Adrenal gland (tissue), 12 donors: ENCODE data around the gene KIF26B. TPM values are rescaled to one million over a fixed set of nuclear protein-coding genes. Genes with fewer than 3 reads are reported as not detected.

Experiments used
- DNase-seq, 7 donors: peaks; one replicate each; pipeline ENCODE4 v3.0.0-alpha.2; 2019 to 2020
- H3K27ac ChIP-seq, 5 donors: fragments of 200-600 bp; sonication (generic) in 4 of 5; 1 replicate in 3 of 5; 2 replicates in 2 of 5; pipeline versions ENCODE4 v1.5.1 to v1.8.0; 2016 to 2020; ENCODE audit warnings: mild to moderate bottlenecking in 1 of 5
- H3K27me3 ChIP-seq: fragments of 200-600 bp; 2 replicates; pipeline ENCODE4 v1.8.0; 2021
- H3K36me3 ChIP-seq, 2 donors: fragments of 200-600 bp; replicated peaks in 1 of 2; 1 replicate in 1 of 2; 2 replicates in 1 of 2; pipeline versions ENCODE4 v1.5.1 to v1.8.0; 2018 to 2022
- H3K4me1 ChIP-seq, 2 donors: fragments of 200-600 bp; replicated peaks in 1 of 2; 1 replicate in 1 of 2; 2 replicates in 1 of 2; pipeline versions ENCODE4 v1.5.1 to v1.8.0; 2018 to 2021
- H3K4me3 ChIP-seq, 4 donors: fragments of 200-600 bp; sonication (generic) in 3 of 4; one replicate each; pipeline ENCODE4 v1.5.1; 2016 to 2018
- H3K9me3 ChIP-seq, 3 donors: fragments of 200-600 bp; sonication (generic) in 1 of 3; replicated peaks in 1 of 3; 1 replicate in 2 of 3; 2 replicates in 1 of 3; pipeline versions ENCODE4 v1.5.1 to v1.8.0; 2016 to 2021
- CTCF ChIP-seq, 6 experiments: fragments of 450-650 bp in 4 of 6; fragments of 200-600 bp in 2 of 6; sonication (generic) in 1 of 6; IDR thresholded peaks; 1 replicate in 5 of 6; 2 replicates in 1 of 6; pipeline versions ENCODE4 v1.5.1 to v1.8.0; 2016 to 2021; ENCODE audit warnings: antibody characterized with exemption in 6 of 6, mild to moderate bottlenecking in 2 of 6, moderate library complexity in 1 of 6
- POLR2A ChIP-seq, 2 donors: fragments of 450-650 bp; IDR thresholded peaks; one replicate each; pipeline ENCODE4 v1.6.1; 2017; ENCODE audit warnings: antibody characterized with exemption in 2 of 2, mild to moderate bottlenecking in 2 of 2, moderate library complexity in 1 of 2
- WGBS, 4 donors: extraction: QIAGEN DNeasy Blood & Tissue Kit in 2 of 4; methylation state at CpG; one replicate each; pipeline versions ENCODE4 v1.1.5 to v1.1.7; 2013 to 2017; 5-methylcytosine and 5-hydroxymethylcytosine counted together
- intact Hi-C, 2 donors: fragments of 100-400 bp; cut with DNase I; formaldehyde crosslinking; loops; one replicate each; pipeline versions ENCODE4 v1.14.1 to v1.15.0; 2022 to 2023
- polyA plus RNA-seq, 3 donors: library from polyadenylated mRNA; stranded (reverse); fragments of 200-250 nt in 2 of 3; fragments of 350-450 nt in 1 of 3; fragmentation: Illumina TruSeq in 1 of 3; extraction: RNeasy Lipid Tissue Mini Kit (QIAGEN cat#74804) in 1 of 3; gene quantifications; one replicate each; pipeline ENCODE4 v1.2.3, GENCODE V29; 2013 to 2014
- total RNA-seq, 9 donors: library from RNA; depleted of rRNA in 4 of 9; stranded (reverse); fragments of >200 nt in 4 of 9; fragments of 120-200 nt in 1 of 9; fragmentation: NEBNext Ultra II Directional in 1 of 9; extraction: Animal tissue kit (Norgen Biotek cat#: 25700) in 1 of 9; gene quantifications; one replicate each; pipeline versions ENCODE4 v1.1.0 to v1.2.4, GENCODE V29; 2013 to 2023
- donor health status: healthy with polysubstance abuse.
- donor health status: Bipolar disorder and iron deficiency.
- donor health status: DM: yes; HTN: yes; CAD: no.
- donor health status: DM: no; HTN: no; CAD: no.
- donor health status: DM: no; HTN: no; CAD: no.
- donor health status: DM: yes; HTN: yes; CAD: no.

KIF26B gene
- total and polyA plus RNA-seq, 12 donors, result 0.20 to 4.6 (median 2.6) TPM

- intact Hi-C loops, result no loop called here
- Histone ChIP-seq H3K27ac (no peak overlapping the region), H3K9me3 (no peaks in the 10 kb centered on the region), H3K4me1 (no peaks in the 10 kb centered on the region), H3K36me3 (no peaks in the 10 kb centered on the region), H3K27me3 (no peaks in the 10 kb centered on the region), H3K4me3 (no peak overlapping the region)
- DNase-seq, result no peak
- TF ChIP-seq POLR2A (IDR thresholded peaks at IDR 0.05), result no peak
- TF ChIP-seq CTCF (IDR thresholded peaks at IDR 0.05), result no peak
- WGBS, 4 donors, result 73 to 85% (median 83%) methylated on average over 11 to 14 of the region's 14 CpGs
These were observed 263.3 kb downstream of the KIF26B start for GRCh38 chr1:245418077-245418476.

- Histone ChIP-seq H3K4me3 (no peak overlapping the region), H3K4me1 (no peaks in the 10 kb centered on the region), H3K27ac (no peak overlapping the region), H3K36me3 (no peaks in the 10 kb centered on the region), H3K9me3 (no peaks in the 10 kb centered on the region), H3K27me3 (no peaks in the 10 kb centered on the region)
- DNase-seq, result no peak
- intact Hi-C loops, result no loop called here
- TF ChIP-seq POLR2A (IDR thresholded peaks at IDR 0.05), result no peak
- no peak for TF ChIP-seq CTCF (IDR thresholded peaks at IDR 0.05)
- 84 to 89% (median 88%) methylated on average over 13 to 15 of the region's 15 CpGs for WGBS, 4 donors
These were observed 264.7 kb downstream of the KIF26B start for GRCh38 chr1:245419461-245419978.

- intact Hi-C loops, result no loop called here
These were observed 265.2 kb downstream of the KIF26B start for GRCh38 chr1:245419989-245420388.

GRCh38 chr1:245420926-245421325 is 266.1 kb downstream of the KIF26B start:
- WGBS, 4 donors, result 83 to 99% (median 95%) methylated on average over 2 of the region's 2 CpGs

More at GRCh38 chr1:245419989-245420388, 265.2 kb downstream of the KIF26B start:
- Histone ChIP-seq H3K27me3 (no peaks in the 10 kb centered on the region), H3K27ac (no peak overlapping the region), H3K4me1 (no peaks in the 10 kb centered on the region), H3K36me3 (no peaks in the 10 kb centered on the region), H3K9me3 (no peaks in the 10 kb centered on the region), H3K4me3 (no peak overlapping the region)
- TF ChIP-seq POLR2A (IDR thresholded peaks at IDR 0.05), result no peak
- no peak for TF ChIP-seq CTCF (IDR thresholded peaks at IDR 0.05)
- WGBS, 4 donors, result 69 to 75% (median 72%) methylated on average over 7 of the region's 7 CpGs
- no peak for DNase-seq

More at GRCh38 chr1:245420926-245421325, 266.1 kb downstream of the KIF26B start:
- TF ChIP-seq POLR2A (IDR thresholded peaks at IDR 0.05), result no peak
- TF ChIP-seq CTCF (IDR thresholded peaks at IDR 0.05), result no peak
- Histone ChIP-seq H3K9me3 (no peaks in the 10 kb centered on the region), H3K27ac (no peak overlapping the region), H3K4me1 (no peaks in the 10 kb centered on the region), H3K27me3 (no peaks in the 10 kb centered on the region), H3K4me3 (no peak overlapping the region), H3K36me3 (no peaks in the 10 kb centered on the region)
- intact Hi-C loops, result no loop called here
- no peak for DNase-seq
